Lower leg skin (tissue), 3 donors: ENCODE data around the gene HOGA1.

Experiments
- CTCF ChIP-seq, 3 donors: fragments of 450-650 bp; IDR thresholded peaks; one replicate each; pipeline ENCODE4 v1.5.1; 2016; ENCODE audit warnings: antibody characterized with exemption in 3 of 3, mild to moderate bottlenecking in 3 of 3, moderate library complexity in 2 of 3
- POLR2A ChIP-seq, 2 donors: fragments of 450-650 bp; IDR thresholded peaks; one replicate each; pipeline ENCODE4 v1.6.1; 2016 to 2017; ENCODE audit warnings: antibody characterized with exemption in 2 of 2, mild to moderate bottlenecking in 1 of 2, moderate library complexity in 1 of 2

DNA sequence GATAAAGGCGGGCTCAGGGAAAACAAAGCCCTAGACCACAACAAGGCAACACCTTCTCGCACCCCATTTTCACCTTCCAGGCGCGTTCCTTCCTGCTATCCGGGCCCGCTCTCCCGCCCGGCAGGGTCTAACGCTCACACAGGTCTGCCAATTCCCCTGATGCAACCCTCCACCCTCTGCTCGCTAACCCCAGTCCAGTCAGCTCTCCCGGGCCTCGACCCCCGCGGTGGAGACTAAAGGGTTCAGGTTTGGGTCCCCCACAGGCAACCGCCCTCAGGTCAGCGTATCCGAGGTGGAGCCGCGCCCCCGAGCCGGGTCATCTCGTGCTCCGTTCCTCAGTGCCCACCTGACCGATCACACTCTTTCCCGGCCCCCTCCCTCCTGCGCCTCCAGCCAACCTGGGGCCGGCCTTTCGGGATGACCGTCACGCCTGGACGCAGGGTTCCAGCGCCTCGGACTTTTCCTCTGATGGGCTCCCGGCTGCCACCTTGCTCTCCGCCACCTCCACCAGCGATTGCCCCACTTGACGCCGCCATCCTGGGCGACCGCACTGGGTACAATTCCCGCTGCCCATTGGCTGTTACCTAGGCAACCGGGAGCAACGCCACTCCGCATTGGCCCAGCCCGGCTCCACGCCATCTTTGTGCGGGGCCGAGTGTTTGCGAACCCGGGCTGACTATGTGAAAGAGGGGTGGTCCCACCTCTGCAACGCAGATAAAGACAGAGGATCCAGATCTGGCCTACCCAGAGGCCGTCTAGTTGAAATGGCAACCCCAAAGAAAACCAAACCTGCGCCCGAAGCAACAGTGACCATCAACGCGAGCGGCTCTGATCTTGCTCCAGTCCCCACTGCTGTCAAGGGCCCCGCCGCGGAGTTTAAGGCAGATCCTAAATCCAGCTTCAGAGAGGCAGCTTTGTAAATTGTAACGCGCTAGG, 49.0 kb downstream of the HOGA1 start, which contains the start of gene MORN4:
- TF ChIP-seq POLR2A (IDR thresholded peaks at IDR 0.05), result no peak
- no peak for TF ChIP-seq CTCF (IDR thresholded peaks at IDR 0.05)
